GM03348 (cell line): ENCODE measurements around the gene ELK3.
"Not testable (repeated sequence)": the region's sequence is repeated elsewhere in the genome, so short reads cannot be mapped to it uniquely, and the experiment has no call there.

Source experiments
- DNase-seq: peaks from one replicate; pipeline ENCODE4 v3.0.0; 2012; ENCODE audit warnings: low spot score

The ELK3 gene

DNA sequence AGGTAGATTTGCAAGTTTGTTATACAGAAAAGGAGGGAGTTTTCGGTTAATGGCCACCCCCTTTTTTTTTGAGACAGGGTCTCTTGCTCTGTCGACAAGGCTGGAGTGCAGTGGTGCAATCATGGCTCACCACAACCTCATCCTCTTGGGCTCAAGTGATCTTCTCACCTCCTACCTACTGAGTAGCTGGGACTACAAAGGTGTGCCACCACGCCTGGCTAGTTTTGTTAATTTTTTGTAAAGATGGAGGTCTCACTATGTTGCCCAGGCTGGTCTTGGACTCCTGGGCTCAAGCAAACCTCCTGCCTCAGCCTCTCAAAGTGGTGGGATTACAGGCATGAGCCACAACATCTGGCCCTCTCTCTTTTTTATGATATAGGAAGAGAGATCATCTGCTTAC is 111.5 kb downstream of the ELK3 start:
- no peak for DNase-seq

DNA sequence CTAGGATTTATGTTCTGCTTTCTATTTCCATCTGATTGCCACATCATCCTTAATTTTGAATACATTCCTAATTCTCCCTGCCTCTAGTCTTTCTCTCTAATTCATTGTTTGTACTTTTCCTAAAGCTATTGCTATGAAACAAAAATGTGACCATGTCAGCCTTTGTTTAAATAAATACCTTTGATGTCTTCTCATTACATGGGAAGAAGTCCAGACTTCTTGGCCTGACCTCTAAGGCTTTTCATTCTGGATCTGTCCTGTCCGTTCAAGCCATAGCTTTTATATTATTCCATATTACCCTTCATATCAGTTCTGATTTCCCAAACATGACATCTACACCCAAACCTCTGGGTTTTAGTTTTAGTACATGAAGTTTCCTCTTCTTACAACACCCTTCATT is 114.7 kb downstream of the ELK3 start:
- peak; percentile 3 for DNase-seq

DNA sequence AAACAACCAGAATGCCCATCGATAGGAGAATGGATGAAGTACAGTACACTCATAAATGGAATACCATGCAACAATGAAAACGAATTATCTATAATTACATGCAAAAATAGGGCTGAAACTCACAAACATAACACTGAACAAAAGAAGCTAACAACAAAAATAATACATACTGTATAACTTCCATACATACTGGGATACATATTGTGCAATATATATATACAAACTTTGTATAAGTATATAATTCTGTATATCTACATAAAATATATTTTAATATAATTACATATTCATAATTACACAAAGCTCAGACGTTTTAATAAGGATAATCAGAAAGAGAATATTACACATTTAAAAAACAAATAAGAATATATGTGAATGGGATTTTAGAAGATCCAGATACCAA is 115.9 kb downstream of the ELK3 start:
- no peak for DNase-seq

DNA sequence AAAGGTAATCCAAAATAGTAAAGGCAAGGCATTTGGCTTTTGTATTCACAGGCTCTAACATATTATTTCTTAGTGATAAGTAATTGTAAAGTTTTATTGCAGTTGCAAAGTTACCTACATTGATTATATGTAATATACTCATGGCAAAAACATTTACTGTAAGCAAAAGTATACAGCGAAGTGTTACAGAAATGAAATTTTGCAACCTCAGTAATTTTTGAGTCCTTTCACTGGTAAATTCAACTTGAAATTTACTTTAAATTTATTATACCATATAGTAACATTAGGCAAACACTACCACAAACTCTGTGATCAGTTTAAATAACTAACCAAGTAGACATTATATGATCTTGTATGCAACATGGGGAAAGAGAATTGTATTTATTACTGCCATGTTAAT is 117.0 kb downstream of the ELK3 start:
- DNase-seq: no peak

DNA sequence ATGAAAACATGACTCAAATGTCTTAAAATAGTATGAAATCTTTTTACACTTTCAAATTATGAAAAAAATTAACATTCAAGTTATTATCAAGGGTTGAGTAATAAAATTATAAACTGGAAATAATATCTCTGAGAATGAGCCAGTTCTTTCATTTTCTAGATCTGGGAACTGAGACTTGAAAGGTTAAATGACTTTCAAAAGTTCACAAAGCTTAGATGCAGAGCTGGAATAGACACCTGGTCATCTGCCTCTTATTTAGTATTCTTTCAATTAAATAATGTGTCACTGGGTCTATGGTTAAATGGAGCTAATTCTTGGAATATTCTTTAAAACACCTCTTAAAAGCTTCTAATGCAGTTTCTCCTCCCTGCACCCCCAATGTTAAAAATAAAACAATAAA is 119.4 kb downstream of the ELK3 start:
- DNase-seq: no peak

DNA sequence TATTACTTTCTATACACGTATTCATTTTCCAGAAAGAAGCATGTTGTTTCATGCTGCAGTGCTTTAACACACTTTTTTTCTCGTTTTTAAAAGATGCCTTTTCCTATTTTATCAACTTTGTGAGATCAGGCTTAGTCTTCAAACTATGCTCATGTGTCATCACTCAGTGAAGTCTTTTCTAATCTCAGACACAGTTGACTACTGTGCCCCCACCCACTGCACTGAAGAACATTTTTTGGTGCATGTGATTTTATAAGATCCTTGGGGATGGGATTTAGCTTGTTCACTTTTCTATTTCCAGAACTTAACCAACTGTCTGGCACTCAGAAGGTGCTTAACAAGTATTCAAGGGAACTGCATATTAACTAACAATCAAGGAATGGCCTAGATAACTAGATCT is 120.5 kb downstream of the ELK3 start:
- peak; percentile 4 for DNase-seq

DNA sequence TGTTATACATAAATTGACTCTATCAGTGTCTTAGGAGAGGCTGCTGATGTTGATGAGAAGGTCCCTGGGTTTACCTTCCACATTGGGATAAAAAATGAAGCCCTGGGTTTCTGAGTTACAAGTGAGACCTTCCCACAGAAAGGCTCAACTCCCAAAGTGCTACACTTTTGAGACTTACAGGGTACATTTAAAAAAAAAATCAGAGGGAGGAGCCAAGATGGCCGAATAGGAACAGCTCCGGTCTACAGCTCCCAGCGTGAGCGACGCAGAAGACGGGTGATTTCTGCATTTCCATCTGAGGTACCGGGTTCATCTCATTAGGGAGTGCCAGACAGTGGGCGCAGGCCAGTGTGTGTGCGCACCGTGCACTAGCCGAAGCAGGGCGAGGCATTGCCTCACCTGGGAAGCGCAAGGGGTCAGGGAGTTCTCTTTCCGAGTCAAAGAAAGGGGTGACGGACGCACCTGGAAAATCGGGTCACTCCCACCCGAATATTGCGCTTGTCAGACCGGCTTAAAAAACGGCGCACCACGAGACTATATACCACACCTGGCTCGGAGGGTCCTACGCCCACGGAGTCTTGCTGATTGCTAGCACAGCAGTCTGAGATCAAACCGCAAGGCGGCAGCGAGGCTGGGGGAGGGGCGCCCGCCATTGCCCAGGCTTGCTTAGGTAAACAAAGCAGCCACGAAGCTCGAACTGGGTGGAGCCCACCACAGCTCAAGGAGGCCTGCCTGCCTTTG is 121.7 kb downstream of the ELK3 start:
- not testable (repeated sequence) for DNase-seq

DNA sequence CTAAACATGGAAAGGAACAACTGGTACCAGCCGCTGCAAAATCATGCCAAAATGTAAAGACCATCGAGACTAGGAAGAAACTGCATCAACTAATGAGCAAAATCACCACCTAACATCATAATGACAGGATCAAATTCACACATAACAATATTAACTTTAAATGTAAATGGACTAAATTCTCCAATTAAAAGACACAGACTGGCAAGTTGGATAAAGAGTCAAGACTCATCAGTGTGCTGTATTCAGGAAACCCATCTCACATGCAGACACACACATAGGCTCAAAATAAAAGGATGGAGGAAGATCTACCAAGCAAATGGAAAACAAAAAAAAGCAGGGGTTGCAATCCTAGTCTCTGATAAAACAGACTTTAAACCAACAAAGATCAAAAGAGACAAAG is 123.6 kb downstream of the ELK3 start:
- not testable (repeated sequence) for DNase-seq
